RKO (cell line): Measurements from ENCODE around the gene INSC.

Experiments
- DNase-seq: peaks from one replicate; pipeline ENCODE4 v3.0.0-alpha.2; 2016; ENCODE audit warnings: low spot score

INSC gene

GRCh38 chr11:15148169-15148568, 33.4 kb downstream of the INSC start:
- DNase-seq: no peak

GRCh38 chr11:15149050-15149449, 34.3 kb downstream of the INSC start:
- no peak for DNase-seq

GRCh38 chr11:15150507-15150906, 35.8 kb downstream of the INSC start:
- no peak for DNase-seq

GRCh38 chr11:15153231-15153630, 38.5 kb downstream of the INSC start:
- no peak for DNase-seq

GRCh38 chr11:15157181-15157580, 42.5 kb downstream of the INSC start:
- DNase-seq: no peak

- DNase-seq: no peak
Observed at GRCh38 chr11:15157606-15158137, 42.9 kb downstream of the INSC start.

- no peak for DNase-seq
Observed at GRCh38 chr11:15158351-15159015, 43.8 kb downstream of the INSC start.

GRCh38 chr11:15159085-15159484, 44.4 kb downstream of the INSC start:
- no peak for DNase-seq

GRCh38 chr11:15161790-15162189, 47.1 kb downstream of the INSC start:
- no peak for DNase-seq

GRCh38 chr11:15163136-15163535, 48.4 kb downstream of the INSC start:
- DNase-seq: no peak

GRCh38 chr11:15166204-15166603, 51.5 kb downstream of the INSC start:
- no peak for DNase-seq

- DNase-seq: no peak
Observed at GRCh38 chr11:15169815-15170551, 55.3 kb downstream of the INSC start.

GRCh38 chr11:15170698-15171097, 56.0 kb downstream of the INSC start:
- DNase-seq: no peak

GRCh38 chr11:15171956-15172355, 57.2 kb downstream of the INSC start:
- no peak for DNase-seq

GRCh38 chr11:15175831-15176230, 61.1 kb downstream of the INSC start:
- no peak for DNase-seq

GRCh38 chr11:15176646-15177163, 62.0 kb downstream of the INSC start:
- no peak for DNase-seq

GRCh38 chr11:15177491-15177890, 62.8 kb downstream of the INSC start:
- no peak for DNase-seq

GRCh38 chr11:15178214-15178613, 63.5 kb downstream of the INSC start:
- DNase-seq: no peak

GRCh38 chr11:15179167-15179566, 64.4 kb downstream of the INSC start:
- no peak for DNase-seq

- DNase-seq: no peak
Observed at GRCh38 chr11:15180212-15180792, 65.6 kb downstream of the INSC start.

- DNase-seq: no peak
Observed at GRCh38 chr11:15182372-15182771, 67.6 kb downstream of the INSC start.

- DNase-seq: no peak
Observed at GRCh38 chr11:15185021-15185420, 70.3 kb downstream of the INSC start.

GRCh38 chr11:15186146-15186545, 71.4 kb downstream of the INSC start:
- DNase-seq: no peak
